Spleen (tissue), 7 donors: ENCODE results near the gene PCBP3.

ENCODE experiments used
- CTCF ChIP-seq, 11 experiments: fragments of 200-600 bp in 7 of 11; fragments of 450-650 bp in 4 of 11; sonication (generic) in 4 of 11; IDR thresholded peaks in 8 of 11; conservative IDR thresholded peaks in 3 of 11; 1 replicate in 7 of 11; 2 replicates in 4 of 11; pipeline versions ENCODE4 v1.4.0 to v1.8.0; 2016 to 2021; ENCODE audit warnings: antibody characterized with exemption in 11 of 11, inconsistent platforms in 4 of 11, mild to moderate bottlenecking in 1 of 11
- POLR2A ChIP-seq, 3 donors: fragments of 450-650 bp; IDR thresholded peaks; one replicate each; pipeline ENCODE4 v1.5.1; 2017; ENCODE audit warnings: antibody characterized with exemption in 3 of 3, mild to moderate bottlenecking in 1 of 3
- donor health status: DM: no; HTN: no; CAD: no; lungs with moderate emphysema.
- donor health status: DM: no; HTN: no; CAD: no.
- donor health status: DM: no; HTN: no; CAD: no.

GRCh38 chr21:45932922-45933502 lies 289.5 kb downstream of the PCBP3 start:
- TF ChIP-seq CTCF (IDR thresholded peaks at IDR 0.05 in 8 of 11, conservative IDR thresholded peaks at IDR 0.05 in 3 of 11), result no peak
- no peak for TF ChIP-seq POLR2A (IDR thresholded peaks at IDR 0.05)
